Chondrocyte (in vitro differentiated cells): Measurements from ENCODE around the gene PRMT2. TPM values are rescaled to one million over a fixed set of nuclear protein-coding genes. Genes with fewer than 3 reads are reported as not detected.

Experiments used
- DNase-seq: peaks from one replicate; pipeline ENCODE4 v3.0.0; 2021; ENCODE audit warnings: mixed read lengths, low spot score
- H3K27ac Mint-ChIP-seq: one replicate; pipeline ENCODE4 v1.8.0; 2021; ENCODE audit warnings: mild to moderate bottlenecking, moderate library complexity, mixed read lengths; ENCODE audit not compliant: unreplicated experiment
- H3K27me3 Mint-ChIP-seq: 2 replicates; pipeline ENCODE4 v1.8.0; 2021; ENCODE audit warnings: low read depth, mixed read lengths
- H3K36me3 Mint-ChIP-seq: 2 replicates; pipeline ENCODE4 v1.8.0; 2021; ENCODE audit warnings: low read depth, mixed read lengths
- H3K4me1 Mint-ChIP-seq: 2 replicates; pipeline ENCODE4 v1.8.0; 2021; ENCODE audit warnings: low read depth, mild to moderate bottlenecking, mixed read lengths
- H3K4me3 Mint-ChIP-seq: one replicate; pipeline ENCODE4 v1.8.0; 2021; ENCODE audit warnings: mild to moderate bottlenecking, moderate library complexity, mixed read lengths; ENCODE audit not compliant: unreplicated experiment
- H3K9me3 Mint-ChIP-seq: 2 replicates; pipeline ENCODE4 v1.8.0; 2021; ENCODE audit warnings: low read depth, mixed read lengths
- CTCF ChIP-seq: fragments of 200-600 bp; sonication (generic); IDR thresholded peaks from 2 replicates; pipeline ENCODE4 v1.5.0; 2021; ENCODE audit warnings: antibody characterized with exemption, mild to moderate bottlenecking, moderate library complexity
- total RNA-seq: library from RNA; stranded (reverse); gene quantifications from 3 replicates; pipeline ENCODE4 v1.2.1, GENCODE V29; 2021

PRMT2 gene
- total RNA-seq, 1 donor from 2014 or later, result 128 TPM

GRCh38 chr21:46634966-46635323 lies 529 bp upstream of the PRMT2 start:
- H3K27ac Mint-ChIP-seq, result peak overlapping the region; percentile 97
- no peaks in the 10 kb centered on the region for H3K9me3 Mint-ChIP-seq
- DNase-seq, result no peak
- H3K4me1 Mint-ChIP-seq, result peaks cover 48% of the 10 kb centered on the region
- peak overlapping the region; percentile 91 for H3K4me3 Mint-ChIP-seq
- peaks cover 3% of the 10 kb centered on the region for H3K36me3 Mint-ChIP-seq
- H3K27me3 Mint-ChIP-seq, result no peaks in the 10 kb centered on the region
- TF ChIP-seq CTCF, result peak; percentile 68

- Mint-ChIP-seq H3K4me1 (peaks cover 58% of the 10 kb centered on the region), H3K27ac (peak overlapping the region; percentile 94), H3K9me3 (no peaks in the 10 kb centered on the region), H3K36me3 (peaks cover 7% of the 10 kb centered on the region), H3K4me3 (peak overlapping the region; percentile 91), H3K27me3 (no peaks in the 10 kb centered on the region)
- DNase-seq, result no peak
- TF ChIP-seq CTCF, result no peak
Measured at GRCh38 chr21:46636181-46636512, 673 bp downstream of the PRMT2 start.

GRCh38 chr21:46636550-46637285 lies 1.2 kb downstream of the PRMT2 start:
- TF ChIP-seq CTCF, result no peak
- H3K4me3 Mint-ChIP-seq, result peak overlapping the region; percentile 91
- H3K27ac Mint-ChIP-seq, result peak overlapping the region; percentile 79
- no peak for DNase-seq
- H3K27me3 Mint-ChIP-seq, result no peaks in the 10 kb centered on the region
- H3K4me1 Mint-ChIP-seq, result peaks cover 63% of the 10 kb centered on the region
- peaks cover 10% of the 10 kb centered on the region for H3K36me3 Mint-ChIP-seq
- H3K9me3 Mint-ChIP-seq, result no peaks in the 10 kb centered on the region

GRCh38 chr21:46637952-46638746 lies 2.7 kb downstream of the PRMT2 start:
- H3K27me3 Mint-ChIP-seq, result no peaks in the 10 kb centered on the region
- H3K4me3 Mint-ChIP-seq, result peak overlapping the region; percentile 52
- H3K4me1 Mint-ChIP-seq, result peaks cover 67% of the 10 kb centered on the region
- no peaks in the 10 kb centered on the region for H3K9me3 Mint-ChIP-seq
- H3K36me3 Mint-ChIP-seq, result peaks cover 12% of the 10 kb centered on the region
- no peak for TF ChIP-seq CTCF
- peak overlapping the region; percentile 25 for H3K27ac Mint-ChIP-seq
- DNase-seq, result no peak

- peaks cover 21% of the 10 kb centered on the region for H3K36me3 Mint-ChIP-seq
- peaks cover 65% of the 10 kb centered on the region for H3K4me1 Mint-ChIP-seq
- DNase-seq, result no peak
- H3K27me3 Mint-ChIP-seq, result no peaks in the 10 kb centered on the region
- peak overlapping the region; percentile 18 for H3K27ac Mint-ChIP-seq
- no peaks in the 10 kb centered on the region for H3K9me3 Mint-ChIP-seq
- peak overlapping the region; percentile 52 for H3K4me3 Mint-ChIP-seq
- TF ChIP-seq CTCF, result peak; percentile 83
Measured at GRCh38 chr21:46639489-46640386, 4.3 kb downstream of the PRMT2 start.
